Activated CD4-positive, alpha-beta T cell treated with anti-CD3 and anti-CD28 coated beads for 48 hours (primary cell): ENCODE measurements around the gene SMG5.
"Not testable (repeated sequence)": the region's sequence is repeated elsewhere in the genome, so short reads cannot be mapped to it uniquely, and the experiment has no call there.

Source experiments
- DNase-seq: peaks from one replicate; pipeline ENCODE4 v3.0.0-alpha.2; 2020

Gene SMG5

DNA sequence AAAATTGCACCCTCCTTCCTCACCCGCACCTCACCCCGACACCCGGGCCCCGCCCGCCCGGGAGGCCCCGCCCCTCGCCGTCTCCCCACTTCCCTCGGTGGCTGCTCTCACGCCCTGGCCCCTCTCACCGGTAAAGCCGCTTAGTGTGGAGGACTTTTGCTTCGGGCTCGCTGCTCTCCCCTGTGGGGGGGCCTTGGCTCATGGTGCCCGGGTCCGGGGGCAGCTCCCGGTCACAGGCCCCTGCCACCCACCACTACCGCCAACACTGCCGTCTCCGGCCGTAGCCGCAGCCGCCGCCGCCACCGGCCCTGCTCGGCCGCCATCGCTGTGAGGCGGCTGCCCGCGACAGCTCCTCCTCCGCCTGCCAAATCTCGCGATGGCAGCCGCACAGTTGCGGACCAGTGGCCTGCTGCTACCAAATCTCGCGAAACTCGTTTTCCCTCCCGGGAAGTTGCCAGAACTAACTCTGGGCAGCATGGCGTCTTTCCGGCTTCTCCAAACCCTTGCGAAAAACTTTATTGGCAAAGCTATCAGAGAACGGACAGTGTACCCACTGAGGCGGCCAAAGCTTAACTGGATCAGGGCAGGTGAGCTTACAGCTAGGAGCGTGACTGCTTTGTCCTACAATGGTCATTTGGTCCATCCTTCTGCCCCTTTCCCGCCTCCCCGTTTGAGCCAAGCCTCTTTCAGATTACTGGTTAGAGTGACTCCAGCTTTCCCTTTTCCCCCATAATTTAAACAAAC lies at the start of gene SMG5:
Gene SMG5 (minus strand): TSS at position 347 of the 744 bp plus-strand sequence. CDS start 145 bp downstream, at position 202.
- peak; percentile 97 for DNase-seq

DNA sequence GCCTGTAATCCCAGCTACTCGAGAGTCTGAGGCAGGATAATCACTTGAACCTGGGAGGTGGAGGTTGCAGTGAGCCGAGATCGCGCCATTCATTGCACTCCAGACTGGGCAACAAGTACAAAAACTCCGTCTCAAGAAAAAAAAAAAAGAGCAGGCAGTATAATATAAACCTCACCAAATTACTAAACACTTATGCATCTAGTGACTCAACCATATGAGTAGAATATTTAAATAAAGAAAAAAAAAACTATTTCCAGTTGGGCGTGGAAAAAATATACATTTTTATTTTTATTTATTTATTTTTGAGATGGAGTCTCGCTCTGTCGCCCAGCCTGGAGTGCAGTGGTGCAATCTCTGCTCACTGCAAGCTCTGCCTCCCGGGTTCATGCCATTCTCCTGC lies 40.6 kb upstream of the SMG5 start:
- DNase-seq = not testable (repeated sequence)

- DNase-seq = no peak
Measured at GRCh38 chr1:156320560-156320959, 37.9 kb upstream of the SMG5 start.

GRCh38 chr1:156319664-156320063 lies 37.0 kb upstream of the SMG5 start:
- peak; percentile 9 for DNase-seq

GRCh38 chr1:156316909-156317308 lies 34.3 kb upstream of the SMG5 start:
- no peak for DNase-seq

- DNase-seq = no peak
Measured at GRCh38 chr1:156310962-156311361, 28.3 kb upstream of the SMG5 start.

- DNase-seq = no peak
Measured at GRCh38 chr1:156308078-156308477, 25.5 kb upstream of the SMG5 start.

DNA sequence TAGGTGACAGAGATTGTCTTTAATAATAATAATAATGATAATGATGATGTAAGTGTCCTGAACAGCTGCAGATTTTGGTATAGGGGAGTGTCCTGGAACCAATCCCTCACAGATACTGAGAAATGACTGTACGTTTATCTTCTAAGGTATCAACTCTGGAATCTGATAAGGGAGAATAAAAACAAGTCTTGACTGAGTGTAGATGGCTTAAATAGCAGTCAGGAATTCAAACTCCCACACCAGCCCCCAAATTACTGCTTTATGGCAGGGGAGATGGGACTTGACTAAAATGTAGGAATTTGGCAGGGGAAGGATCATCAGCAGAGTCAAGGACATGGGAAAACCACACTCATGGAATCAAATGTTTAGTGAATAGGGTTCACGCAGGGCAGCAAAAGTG lies 22.6 kb upstream of the SMG5 start:
- DNase-seq = no peak

GRCh38 chr1:156303241-156303640 lies 20.6 kb upstream of the SMG5 start:
- no peak for DNase-seq

GRCh38 chr1:156298852-156299357 lies 16.3 kb upstream of the SMG5 start, which contains the start of gene VHLL:
VHLL (minus strand) TSS chr1:156299307; CDS start chr1:156299189, 118 bp downstream.
- no peak for DNase-seq

DNA sequence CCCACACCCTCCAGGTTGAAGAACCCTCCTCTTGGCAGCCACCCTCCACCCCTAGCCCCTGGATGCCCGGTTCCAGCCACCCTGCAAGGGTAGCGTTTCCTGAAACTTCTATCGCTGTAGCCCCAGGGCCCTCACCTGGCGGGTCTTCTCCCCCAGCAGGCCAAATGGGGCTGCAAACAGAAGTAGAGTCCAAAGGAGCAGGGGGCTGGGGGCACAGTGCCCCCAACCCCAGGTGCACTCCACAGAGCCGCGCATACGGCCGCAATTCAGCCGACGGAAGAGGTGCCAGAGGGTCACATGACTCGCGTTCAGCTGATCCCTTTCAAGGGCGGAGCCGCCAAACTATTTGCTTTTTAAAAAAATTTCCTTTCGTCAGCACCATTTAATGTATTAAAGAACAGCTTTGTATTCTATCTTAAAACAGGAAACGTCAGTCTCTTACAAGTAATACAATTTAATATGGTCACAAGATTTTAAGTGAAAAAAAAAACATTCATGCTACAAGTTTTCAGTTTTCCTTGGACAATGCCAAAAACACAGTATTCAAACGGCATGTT lies 12.8 kb upstream of the SMG5 start, which contains the start of gene GLMP:
Gene GLMP (minus strand): TSS at position 289 of the 557 bp plus-strand sequence. CDS start 34 bp downstream, at position 255.
- peak; percentile 67 for DNase-seq

DNA sequence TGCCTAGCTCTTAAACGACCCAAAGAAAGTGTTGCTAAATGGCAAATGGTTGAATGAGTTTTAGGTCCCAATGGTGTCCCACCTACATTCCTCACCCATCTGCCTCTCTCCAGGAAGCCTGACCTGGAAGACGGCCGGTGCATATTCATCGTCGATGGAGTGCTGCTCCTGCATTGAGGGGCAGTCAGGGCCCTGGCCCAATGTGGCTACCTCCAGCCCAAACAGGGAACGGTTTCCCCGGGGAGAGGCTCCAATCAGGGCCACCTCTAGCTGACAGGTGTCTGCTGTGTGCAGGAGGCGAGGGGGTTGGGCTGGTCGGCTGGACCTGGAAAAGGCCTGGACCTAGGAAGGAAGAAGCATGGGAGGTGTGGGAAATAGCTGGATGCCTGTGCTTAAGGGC lies 11.3 kb upstream of the SMG5 start:
- no peak for DNase-seq

- DNase-seq = no peak
Measured at GRCh38 chr1:156293098-156293434, 10.4 kb upstream of the SMG5 start.

GRCh38 chr1:156291226-156292061 lies 8.8 kb upstream of the SMG5 start:
- DNase-seq = peak; percentile 34

- no peak for DNase-seq
Measured at GRCh38 chr1:156289857-156290256, 7.2 kb upstream of the SMG5 start.

- DNase-seq = no peak
Measured at GRCh38 chr1:156286061-156286460, 3.4 kb upstream of the SMG5 start.

DNA sequence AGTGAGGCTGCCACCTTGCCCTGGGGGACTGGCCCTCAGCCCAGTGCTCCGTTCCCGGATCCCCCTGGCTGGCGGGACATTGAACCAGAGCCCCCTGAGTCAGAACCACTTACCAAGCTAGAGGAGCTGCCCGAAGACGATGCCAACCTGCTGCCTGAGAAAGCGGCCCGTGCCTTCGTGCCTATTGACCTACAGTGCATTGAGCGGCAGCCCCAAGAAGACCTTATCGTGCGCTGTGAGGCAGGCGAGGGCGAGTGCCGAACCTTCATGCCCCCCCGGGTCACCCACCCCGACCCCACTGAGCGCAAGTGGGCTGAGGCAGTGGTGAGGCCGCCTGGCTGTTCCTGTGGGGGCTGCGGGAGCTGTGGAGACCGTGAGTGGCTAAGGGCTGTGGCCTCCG lies 2.8 kb upstream of the SMG5 start:
- no peak for DNase-seq

- DNase-seq = no peak
Measured at GRCh38 chr1:156284757-156285156, 2.1 kb upstream of the SMG5 start.

- no peak for DNase-seq
Measured at GRCh38 chr1:156284112-156284511, 1.5 kb upstream of the SMG5 start, which contains the start of gene TMEM79. TMEM79 (plus strand) TSS chr1:156284325; CDS start chr1:156285227, 902 bp downstream.

GRCh38 chr1:156283521-156283920 lies 896 bp upstream of the SMG5 start:
- DNase-seq = no peak

DNA sequence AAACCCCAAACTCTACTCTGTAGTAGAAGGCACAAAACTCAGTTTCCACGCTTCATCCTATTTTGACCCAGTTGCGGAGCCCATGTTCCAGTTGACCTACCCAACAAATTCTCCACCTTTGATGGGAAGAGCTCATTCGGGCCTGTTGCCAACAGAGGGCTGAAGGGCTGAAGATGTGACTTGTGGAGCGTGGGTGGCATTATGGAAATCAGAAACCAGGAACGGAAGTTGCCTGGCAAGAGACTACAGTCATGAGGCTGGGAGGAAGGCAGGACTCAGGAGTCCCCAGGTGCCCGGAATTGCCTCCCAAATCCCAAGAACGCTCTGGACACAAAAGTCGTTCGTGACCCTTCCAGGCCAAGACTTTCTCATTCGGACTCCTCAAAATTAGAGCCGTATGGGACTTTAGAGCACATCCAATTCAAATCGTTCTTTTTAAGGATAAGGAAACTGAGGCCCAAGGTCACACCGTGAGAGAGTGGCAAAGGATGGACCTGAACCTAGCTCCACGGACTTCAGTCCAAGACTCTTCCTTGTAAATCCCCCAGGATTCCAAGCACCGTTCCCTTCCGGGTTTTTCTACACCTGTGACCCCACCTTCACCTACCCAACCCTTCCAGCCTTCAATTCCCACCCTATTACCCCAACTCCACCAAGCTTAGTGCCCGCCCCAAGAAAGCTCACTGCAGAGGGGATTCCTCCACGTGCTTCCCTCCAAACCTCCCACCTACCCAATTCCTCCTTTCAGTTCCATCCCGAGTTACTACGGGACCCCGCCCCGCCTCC lies 739 bp downstream of the SMG5 start:
- DNase-seq = peak; percentile 47

GRCh38 chr1:156281281-156281680 lies 1.3 kb downstream of the SMG5 start:
- DNase-seq = peak; percentile 73

DNA sequence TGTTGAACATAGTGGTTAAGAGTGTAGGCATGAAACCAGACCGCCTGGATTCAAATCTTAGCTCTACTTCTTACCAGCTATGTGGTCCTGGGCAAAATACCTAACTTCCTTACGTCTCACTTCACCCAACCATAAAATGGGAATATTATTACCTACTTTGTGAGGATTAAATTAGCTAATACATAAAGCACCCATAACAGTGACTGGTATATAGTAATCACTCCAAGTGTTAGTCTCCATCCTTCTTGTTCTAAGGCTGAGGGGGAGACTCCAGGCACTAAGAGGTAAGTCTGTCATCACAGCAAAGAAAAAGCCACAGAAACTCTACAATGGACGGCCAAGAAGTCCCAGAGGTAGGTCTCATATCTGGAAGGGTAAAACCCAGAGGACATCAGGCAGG lies 2.8 kb downstream of the SMG5 start:
- DNase-seq = no peak
